Colonic mucosa (tissue), 4 donors: ENCODE results near the gene ACACB. TPM values are rescaled to one million over a fixed set of nuclear protein-coding genes. Genes with fewer than 3 reads are reported as not detected.

Experiments used
- DNase-seq: peaks from one replicate; pipeline ENCODE4 v3.0.0-alpha.2; 2020
- H3K27ac ChIP-seq: fragments of 200-600 bp; one replicate; pipeline ENCODE4 v1.8.0; 2021
- H3K27me3 ChIP-seq: fragments of 200-600 bp; one replicate; pipeline ENCODE4 v1.8.0; 2021
- H3K36me3 ChIP-seq: fragments of 200-600 bp; one replicate; pipeline ENCODE4 v1.8.0; 2021
- H3K4me1 ChIP-seq: fragments of 200-600 bp; one replicate; pipeline ENCODE4 v1.8.0; 2021; ENCODE audit warnings: mild to moderate bottlenecking
- H3K4me3 ChIP-seq: fragments of 200-600 bp; one replicate; pipeline ENCODE4 v1.8.0; 2021
- H3K9ac ChIP-seq, 2 donors: one replicate each; pipeline ENCODE4 v1.7.0; 2013; ENCODE audit warnings: control low read depth in 2 of 2, low read depth in 2 of 2, low read length in 2 of 2
- H3K9me3 ChIP-seq: fragments of 200-600 bp; one replicate; pipeline ENCODE4 v1.8.0; 2021
- intact Hi-C: fragments of 100-400 bp; cut with DNase I; formaldehyde crosslinking; loops from one replicate; pipeline ENCODE4 v1.14.1; 2022
- total RNA-seq, 2 donors: library from RNA; stranded (reverse); fragmentation: NEBNext Ultra II Directional in 1 of 2; extraction: Animal tissue kit (Norgen Biotek cat#: 25700) in 1 of 2; gene quantifications; one replicate each; pipeline ENCODE4 v1.2.1, GENCODE V29; 2021
- TF ChIP-seq, protein P1 (sequence below): fragments of 200-600 bp; IDR thresholded peaks from one replicate; pipeline ENCODE4 v1.8.0; 2022; ENCODE audit warnings: antibody characterized with exemption, mild to moderate bottlenecking
- donor health status: healthy.
- donor health status: DM: no; HTN: no; CAD: no.
- donor health status: DM: no; HTN: no; CAD: no.

ACACB gene
- total RNA-seq, 2 donors from 2014 or later: 21.3 to 32.8 TPM

DNA sequence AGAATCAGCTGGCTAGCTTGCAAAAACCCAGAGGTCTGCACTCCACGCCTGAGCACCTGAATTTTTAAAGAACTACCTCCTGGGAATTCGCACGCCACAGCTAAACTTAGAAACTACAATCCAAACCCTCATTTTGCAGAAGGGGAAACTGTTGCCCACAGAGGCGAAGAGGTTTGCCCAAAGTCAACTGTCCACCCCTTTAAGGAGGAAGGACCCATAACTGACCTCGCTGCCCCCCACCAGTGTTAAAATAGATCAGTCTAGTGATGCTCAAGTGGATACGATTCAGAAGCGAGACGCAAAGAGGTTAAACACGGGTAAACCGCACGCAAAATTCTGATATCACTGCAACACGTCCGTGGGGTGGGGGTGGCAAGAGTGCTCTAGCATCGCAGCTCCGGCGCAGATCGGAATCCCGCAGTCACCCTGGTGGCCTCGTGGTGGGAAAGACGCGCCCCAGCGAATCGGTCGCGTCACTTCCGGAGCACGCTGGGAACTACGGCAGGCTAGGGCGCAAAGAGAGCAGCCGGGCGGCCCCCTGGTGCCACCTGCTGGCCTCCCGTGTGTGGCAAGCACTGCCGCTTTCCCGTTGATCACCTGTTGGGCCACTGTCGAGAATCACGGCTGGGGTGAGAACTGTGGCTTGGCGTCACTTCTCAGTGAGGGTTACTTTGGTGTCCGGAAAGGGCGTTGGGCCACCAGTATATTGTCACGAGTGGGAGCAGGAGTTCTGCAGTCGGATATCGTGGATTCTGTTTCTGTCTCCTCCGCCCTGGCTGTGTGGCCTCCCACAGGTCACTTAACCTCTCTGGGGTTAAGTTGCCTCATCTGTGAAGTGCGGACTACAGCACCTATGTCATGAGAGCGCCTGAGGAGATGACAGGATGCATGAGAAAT lies 23.1 kb upstream of the ACACB start, which contains the start of gene ALKBH2:
Gene ALKBH2 (minus strand): TSS at position 451 of the 897 bp plus-strand sequence. CDS start 686 bp downstream, outside the sequence.
- peak; percentile 92 for DNase-seq
- peak within 1 kb of the TSS; percentile 56 to 70 for H3K9ac ChIP-seq
- intact Hi-C loops: loop anchor here (5.0 to 10.0 kb wide), 3 partner anchors 141 to 428 kb away; partner anchors contain the start of gene DAO
- H3K36me3 ChIP-seq: no peaks in the 10 kb centered on the region
- H3K27ac ChIP-seq: peak within 1 kb of the TSS; percentile 23
- peaks cover 8% of the 10 kb centered on the region for H3K4me1 ChIP-seq
- H3K27me3 ChIP-seq: no peaks in the 10 kb centered on the region
- TF ChIP-seq, protein P1, sequence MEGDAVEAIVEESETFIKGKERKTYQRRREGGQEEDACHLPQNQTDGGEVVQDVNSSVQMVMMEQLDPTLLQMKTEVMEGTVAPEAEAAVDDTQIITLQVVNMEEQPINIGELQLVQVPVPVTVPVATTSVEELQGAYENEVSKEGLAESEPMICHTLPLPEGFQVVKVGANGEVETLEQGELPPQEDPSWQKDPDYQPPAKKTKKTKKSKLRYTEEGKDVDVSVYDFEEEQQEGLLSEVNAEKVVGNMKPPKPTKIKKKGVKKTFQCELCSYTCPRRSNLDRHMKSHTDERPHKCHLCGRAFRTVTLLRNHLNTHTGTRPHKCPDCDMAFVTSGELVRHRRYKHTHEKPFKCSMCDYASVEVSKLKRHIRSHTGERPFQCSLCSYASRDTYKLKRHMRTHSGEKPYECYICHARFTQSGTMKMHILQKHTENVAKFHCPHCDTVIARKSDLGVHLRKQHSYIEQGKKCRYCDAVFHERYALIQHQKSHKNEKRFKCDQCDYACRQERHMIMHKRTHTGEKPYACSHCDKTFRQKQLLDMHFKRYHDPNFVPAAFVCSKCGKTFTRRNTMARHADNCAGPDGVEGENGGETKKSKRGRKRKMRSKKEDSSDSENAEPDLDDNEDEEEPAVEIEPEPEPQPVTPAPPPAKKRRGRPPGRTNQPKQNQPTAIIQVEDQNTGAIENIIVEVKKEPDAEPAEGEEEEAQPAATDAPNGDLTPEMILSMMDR: peak; percentile 98
- peak within 1 kb of the TSS; percentile 39 for H3K4me3 ChIP-seq
- H3K9me3 ChIP-seq: no peaks in the 10 kb centered on the region

DNA sequence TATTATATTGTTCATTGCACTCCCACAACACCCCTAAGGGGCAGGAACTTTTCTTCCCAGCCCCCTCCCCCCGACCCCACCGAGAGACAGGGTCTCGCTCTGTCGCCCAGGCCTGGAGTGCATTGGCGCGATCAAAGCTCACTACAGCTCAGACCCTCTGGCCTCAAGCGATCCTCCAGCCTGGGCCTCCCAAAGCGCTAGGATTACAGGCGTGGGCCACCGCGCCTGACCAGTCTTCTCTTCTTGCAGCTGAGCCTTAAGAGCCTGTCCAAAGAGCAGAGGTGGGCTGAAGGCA lies 19.3 kb upstream of the ACACB start:
- intact Hi-C loops: loop anchor here (10.0 kb wide), 1 partner anchor 432 kb away; no protein-coding TSS in a partner anchor
- DNase-seq: no peak
- Histone ChIP-seq H3K27ac (no peak overlapping the region), H3K4me1 (peaks cover 11% of the 10 kb centered on the region), H3K9ac (no peak overlapping the region), H3K27me3 (no peaks in the 10 kb centered on the region), H3K4me3 (peak overlapping the region; percentile 98), H3K36me3 (no peaks in the 10 kb centered on the region), H3K9me3 (no peaks in the 10 kb centered on the region)
- TF ChIP-seq, protein P1: no peak

DNA sequence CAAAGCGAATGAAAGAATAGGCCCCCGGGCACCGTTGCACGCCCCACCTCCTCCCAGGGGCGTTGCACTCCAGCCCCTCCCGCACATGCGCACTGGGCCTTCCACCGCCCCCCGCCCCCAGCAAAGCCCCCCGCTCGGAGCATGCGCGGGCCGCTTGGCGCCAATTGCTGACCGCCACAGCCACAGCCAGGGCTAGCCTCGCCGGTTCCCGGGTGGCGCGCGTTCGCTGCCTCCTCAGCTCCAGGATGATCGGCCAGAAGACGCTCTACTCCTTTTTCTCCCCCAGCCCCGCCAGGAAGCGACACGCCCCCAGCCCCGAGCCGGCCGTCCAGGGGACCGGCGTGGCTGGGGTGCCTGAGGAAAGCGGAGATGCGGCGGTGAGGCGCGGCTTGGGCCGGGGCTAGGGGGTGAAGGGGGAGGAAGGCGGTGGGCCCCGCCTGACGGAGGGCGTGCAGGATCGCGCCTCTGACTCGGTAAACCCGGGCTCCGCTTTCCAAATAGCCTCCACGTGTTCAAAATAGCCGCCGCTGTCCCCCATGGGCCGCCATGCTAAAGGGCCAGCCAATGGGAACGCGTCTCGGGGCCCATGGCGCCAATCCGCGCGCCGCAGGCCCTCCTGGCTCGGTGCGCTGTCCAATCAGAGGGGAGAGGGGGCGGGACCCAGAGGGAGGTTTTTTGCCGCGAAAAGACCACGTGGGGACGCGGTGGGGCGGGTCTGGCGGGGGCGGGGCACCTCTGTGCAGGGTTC lies 18.8 kb upstream of the ACACB start, which contains the start of gene UNG:
Gene UNG (plus strand): TSS at position 163 of the 748 bp plus-strand sequence. CDS start 83 bp downstream, at position 246.
- TF ChIP-seq, protein P1: no peak
- intact Hi-C loops: loop anchor here (10.0 kb wide), 1 partner anchor 433 kb away; no protein-coding TSS in a partner anchor
- H3K9ac ChIP-seq: peak within 1 kb of the TSS; percentile 78 to 85
- H3K4me1 ChIP-seq: peaks cover 9% of the 10 kb centered on the region
- peak; percentile 99 for DNase-seq
- no peaks in the 10 kb centered on the region for H3K36me3 ChIP-seq
- no peaks in the 10 kb centered on the region for H3K9me3 ChIP-seq
- peak within 1 kb of the TSS; percentile 96 for H3K27ac ChIP-seq
- H3K27me3 ChIP-seq: no peaks in the 10 kb centered on the region
- H3K4me3 ChIP-seq: peak within 1 kb of the TSS; percentile 98

DNA sequence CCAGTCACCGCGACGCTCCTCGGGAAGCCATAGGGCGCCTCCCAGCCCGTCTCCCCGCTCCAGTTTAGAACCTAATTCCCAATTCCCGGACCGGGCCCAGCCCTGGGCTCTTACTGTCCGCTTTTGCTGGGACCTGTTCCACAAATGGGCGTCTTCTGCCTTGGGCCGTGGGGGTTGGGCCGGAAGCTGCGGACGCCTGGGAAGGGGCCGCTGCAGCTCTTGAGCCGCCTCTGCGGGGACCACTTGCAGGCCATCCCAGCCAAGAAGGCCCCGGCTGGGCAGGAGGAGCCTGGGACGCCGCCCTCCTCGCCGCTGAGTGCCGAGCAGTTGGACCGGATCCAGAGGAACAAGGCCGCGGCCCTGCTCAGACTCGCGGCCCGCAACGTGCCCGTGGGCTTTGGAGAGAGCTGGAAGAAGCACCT lies 18.2 kb upstream of the ACACB start:
- no peak for DNase-seq

More for the DNA sequence above, 18.2 kb upstream of the ACACB start:
- peak overlapping the region; percentile 78 to 85 for H3K9ac ChIP-seq
- no peaks in the 10 kb centered on the region for H3K27me3 ChIP-seq
- TF ChIP-seq, protein P1: no peak
- peaks cover 8% of the 10 kb centered on the region for H3K4me1 ChIP-seq
- H3K4me3 ChIP-seq: peak overlapping the region; percentile 98
- no peaks in the 10 kb centered on the region for H3K36me3 ChIP-seq
- intact Hi-C loops: loop anchor here (10.0 kb wide), 1 partner anchor 433 kb away; no protein-coding TSS in a partner anchor
- no peaks in the 10 kb centered on the region for H3K9me3 ChIP-seq
- peak overlapping the region; percentile 96 for H3K27ac ChIP-seq
